ENCODE measurements around the gene ANAPC2.

ANAPC2 gene

GRCh38 chr9:137186385-137186784 is 2.0 kb downstream of the ANAPC2 start:
- no peak overlapping the region for H3K27ac ChIP-seq
- TF ChIP-seq ZFX (IDR thresholded peaks at IDR 0.05; ENCODE audit: borderline replicate concordance), result no peak
- no peak for TF ChIP-seq CTCF (IDR thresholded peaks at IDR 0.05)

- no peak for TF ChIP-seq CTCF (IDR thresholded peaks at IDR 0.05)
- H3K27ac ChIP-seq, result no peak overlapping the region
Observed at GRCh38 chr9:137185921-137186320, 2.4 kb downstream of the ANAPC2 start.

DNA sequence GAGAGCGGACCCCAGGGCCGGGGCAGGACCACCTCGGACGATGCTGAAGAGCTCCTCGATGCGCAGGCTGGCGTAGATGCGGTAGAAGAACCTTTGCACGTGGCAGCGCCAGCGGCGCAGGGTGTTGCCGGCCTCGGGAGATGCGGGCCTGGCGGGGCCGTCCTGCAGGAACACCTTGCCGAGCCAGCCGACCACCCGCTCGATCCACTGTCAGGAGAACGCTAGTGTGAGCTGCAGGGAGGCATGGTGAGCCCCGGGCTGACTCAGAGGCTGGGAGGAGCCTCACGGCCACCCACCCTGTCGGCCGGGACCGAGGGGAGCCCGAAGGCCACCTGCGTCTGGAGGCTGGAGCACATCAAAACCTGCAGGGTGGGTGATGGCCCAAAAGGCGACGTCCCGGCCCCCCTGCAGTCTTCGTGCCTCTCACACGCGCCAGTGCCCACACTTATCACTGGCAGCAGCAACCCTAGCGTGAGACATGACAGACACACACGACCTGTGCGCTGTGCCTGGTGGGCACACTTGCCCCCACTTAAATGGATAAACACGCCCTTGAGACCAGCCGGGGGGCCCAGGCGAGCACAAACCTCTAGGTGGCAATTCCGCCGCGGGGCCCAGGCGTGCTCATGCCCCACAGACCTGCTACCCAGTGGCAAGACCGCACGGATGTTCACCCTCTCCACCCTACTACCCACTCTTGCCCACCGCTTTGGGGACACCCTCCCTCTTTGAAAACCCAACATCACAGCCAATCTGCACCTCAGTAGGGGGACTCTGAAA is 3.3 kb downstream of the ANAPC2 start:
- TF ChIP-seq CTCF (IDR thresholded peaks at IDR 0.05) (no peak), ZFX (IDR thresholded peaks at IDR 0.05; ENCODE audit: borderline replicate concordance) (no peak)
- H3K27ac ChIP-seq, result no peak overlapping the region

GRCh38 chr9:137183980-137184595 is 4.3 kb downstream of the ANAPC2 start:
- no peak for TF ChIP-seq ZFX (IDR thresholded peaks at IDR 0.05; ENCODE audit: borderline replicate concordance)
- TF ChIP-seq CTCF (IDR thresholded peaks at IDR 0.05), result no peak
- H3K27ac ChIP-seq, result no peak overlapping the region

DNA sequence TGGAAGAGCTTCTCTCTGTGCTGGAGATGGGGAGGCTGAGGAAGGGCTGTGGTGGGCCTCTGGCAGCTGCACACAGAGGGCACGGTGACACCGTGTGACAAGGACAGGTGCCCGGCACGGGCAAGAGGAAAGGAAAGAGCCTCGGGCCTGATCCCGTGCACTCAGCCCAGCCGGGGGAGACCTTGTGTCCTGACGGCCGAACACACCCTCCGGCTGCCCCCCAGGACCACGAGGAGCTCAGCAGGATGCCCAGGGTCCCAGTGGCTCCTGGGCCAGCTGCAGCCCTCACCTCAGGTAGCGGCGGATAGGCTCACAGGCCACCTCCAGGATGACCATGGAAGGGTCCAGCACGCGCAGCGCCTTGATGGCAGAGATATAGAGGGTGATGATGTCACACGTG is 5.5 kb downstream of the ANAPC2 start:
- no peak overlapping the region for H3K27ac ChIP-seq
- TF ChIP-seq CTCF (IDR thresholded peaks at IDR 0.05) (no peak), ZFX (IDR thresholded peaks at IDR 0.05; ENCODE audit: borderline replicate concordance) (no peak)

DNA sequence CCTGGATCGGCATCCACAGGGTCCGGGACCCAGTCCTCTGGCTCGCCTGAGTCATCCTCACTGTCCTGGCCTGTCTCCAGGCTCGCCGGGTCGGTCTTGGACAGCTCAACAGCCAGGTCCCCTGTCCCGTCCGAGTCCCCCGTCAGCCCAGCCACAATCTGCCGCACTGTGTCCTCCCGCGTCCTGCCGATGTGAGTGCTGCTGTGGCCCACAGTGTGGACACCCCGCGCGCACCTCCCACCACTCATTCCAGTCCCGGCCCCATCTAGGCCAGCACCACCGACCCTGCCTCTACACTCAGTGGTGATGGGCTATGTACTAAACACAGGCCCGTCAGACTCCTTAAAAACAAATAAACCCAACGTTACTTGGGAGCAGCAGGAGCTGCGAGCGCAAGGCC is 6.7 kb downstream of the ANAPC2 start:
- H3K27ac ChIP-seq, result no peak overlapping the region
- TF ChIP-seq CTCF (IDR thresholded peaks at IDR 0.05) (no peak), ZFX (IDR thresholded peaks at IDR 0.05; ENCODE audit: borderline replicate concordance) (no peak)

DNA sequence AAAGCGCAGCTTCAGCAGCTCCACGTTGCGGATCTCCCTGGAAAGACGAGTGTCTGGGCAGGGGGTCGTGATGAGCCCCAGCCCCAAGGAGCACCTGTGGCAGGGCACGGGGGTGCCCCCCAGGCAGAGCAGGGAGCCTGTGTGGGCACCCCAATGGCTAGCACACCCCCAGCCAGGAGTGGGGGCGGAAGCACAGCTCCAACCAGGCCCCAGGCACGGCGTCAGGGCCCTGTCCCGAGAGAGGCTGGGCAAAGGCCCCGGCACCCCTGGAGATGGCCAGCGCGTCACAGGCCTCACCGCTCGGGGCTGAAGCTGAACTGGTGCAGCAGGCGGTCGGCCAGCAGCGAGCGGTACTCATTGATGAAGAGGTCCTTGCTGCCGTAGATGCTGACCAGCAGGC is 7.9 kb downstream of the ANAPC2 start:
- TF ChIP-seq ZFX (IDR thresholded peaks at IDR 0.05; ENCODE audit: borderline replicate concordance) (no peak), CTCF (IDR thresholded peaks at IDR 0.05) (no peak)
- no peak overlapping the region for H3K27ac ChIP-seq

All from 22Rv1 (cell line).